Left lobe of liver (tissue), 2 donors: ENCODE data around the gene MTPN. TPM values are rescaled to one million over a fixed set of nuclear protein-coding genes. Genes with fewer than 3 reads are reported as not detected.

ENCODE experiments used
- ATAC-seq: fragments of 200-7000 bp; cut with Tn5 transposase; one replicate; pipeline ENCODE4 v1.9.1; 2020; ENCODE audit warnings: mild to moderate bottlenecking, moderate library complexity
- DNase-seq: peaks from one replicate; pipeline ENCODE4 v3.0.0-alpha.2; 2020; ENCODE audit warnings: low spot score
- total RNA-seq: library from RNA; stranded (reverse); gene quantifications from one replicate; pipeline ENCODE4 v1.2.1, GENCODE V29; 2021
- donor health status: DM: no; HTN: no; CAD: no; lungs with moderate emphysema.
- donor health status: DM: no; HTN: yes; CAD: no.

Gene MTPN
- total RNA-seq, 1 donor from 2014 or later, result 29.5 TPM

GRCh38 chr7:135990258-135990657 lies 13.1 kb upstream of the MTPN start:
- no peak for ATAC-seq
- DNase-seq, result no peak

GRCh38 chr7:135981958-135982646 lies 4.9 kb upstream of the MTPN start:
- ATAC-seq, result no peak
- DNase-seq, result no peak

GRCh38 chr7:135980665-135981180 lies 3.6 kb upstream of the MTPN start:
- ATAC-seq, result no peak
- no peak for DNase-seq

- no peak for DNase-seq
- ATAC-seq, result no peak
Observed at GRCh38 chr7:135980012-135980551, 2.9 kb upstream of the MTPN start.

- no peak for DNase-seq
- no peak for ATAC-seq
Observed at GRCh38 chr7:135979471-135980011, 2.4 kb upstream of the MTPN start.

- DNase-seq, result no peak
Observed at GRCh38 chr7:135978624-135979023, 1.5 kb upstream of the MTPN start.

GRCh38 chr7:135977742-135978066 lies 545 bp upstream of the MTPN start:
- DNase-seq (no peak), ATAC-seq (no peak)

More at GRCh38 chr7:135978624-135979023, 1.5 kb upstream of the MTPN start:
- no peak for ATAC-seq

- ATAC-seq, result peak; percentile 47
- no peak for DNase-seq
Observed at GRCh38 chr7:135976312-135977006, 700 bp downstream of the MTPN start.

- no peak for ATAC-seq
- no peak for DNase-seq
Observed at GRCh38 chr7:135975166-135975565, 2.0 kb downstream of the MTPN start.

- ATAC-seq (no peak), DNase-seq (no peak)
Observed at GRCh38 chr7:135974667-135975066, 2.5 kb downstream of the MTPN start.

GRCh38 chr7:135971366-135971725 lies 5.8 kb downstream of the MTPN start:
- no peak for ATAC-seq

GRCh38 chr7:135970682-135971365 lies 6.3 kb downstream of the MTPN start:
- DNase-seq, result no peak
- no peak for ATAC-seq

More at GRCh38 chr7:135971366-135971725, 5.8 kb downstream of the MTPN start:
- no peak for DNase-seq

GRCh38 chr7:135970045-135970444 lies 7.1 kb downstream of the MTPN start:
- ATAC-seq, result no peak
- no peak for DNase-seq

GRCh38 chr7:135966341-135967043 lies 10.7 kb downstream of the MTPN start:
- DNase-seq (no peak), ATAC-seq (no peak)

GRCh38 chr7:135965602-135966001 lies 11.6 kb downstream of the MTPN start:
- peak; percentile 44 for ATAC-seq

GRCh38 chr7:135964791-135965190 lies 12.4 kb downstream of the MTPN start:
- DNase-seq (no peak), ATAC-seq (no peak)

More at GRCh38 chr7:135965602-135966001, 11.6 kb downstream of the MTPN start:
- DNase-seq, result no peak

- no peak for DNase-seq
Observed at GRCh38 chr7:135964274-135964673, 12.9 kb downstream of the MTPN start.

GRCh38 chr7:135962802-135963201 lies 14.4 kb downstream of the MTPN start:
- ATAC-seq (no peak), DNase-seq (no peak)

More at GRCh38 chr7:135964274-135964673, 12.9 kb downstream of the MTPN start:
- ATAC-seq, result no peak

- ATAC-seq (no peak), DNase-seq (no peak)
Observed at GRCh38 chr7:135960709-135961451, 16.3 kb downstream of the MTPN start.
